ENCODE data around the gene POLR2E.

POLR2E gene

GRCh38 chr19:1122972-1123363, 27.8 kb upstream of the POLR2E start:
- peaks cover 23% of the 10 kb centered on the region for H3K36me3 Mint-ChIP-seq (ENCODE audit: low read depth)
- no peaks in the 10 kb centered on the region for H3K27me3 Mint-ChIP-seq (ENCODE audit: low read depth)
- no peak for TF ChIP-seq CTCF (IDR thresholded peaks at IDR 0.05; ENCODE audit: unreplicated experiment in 3 of 3)
- H3K4me3 Mint-ChIP-seq: no peak overlapping the region
- no peak overlapping the region for H3K27ac Mint-ChIP-seq
- no peaks in the 10 kb centered on the region for H3K9me3 Mint-ChIP-seq
- no peaks in the 10 kb centered on the region for H3K4me1 Mint-ChIP-seq

- Mint-ChIP-seq H3K9me3 (no peaks in the 10 kb centered on the region), H3K4me3 (no peak overlapping the region), H3K4me1 (no peaks in the 10 kb centered on the region), H3K27me3 (ENCODE audit: low read depth) (no peaks in the 10 kb centered on the region), H3K27ac (no peak overlapping the region), H3K36me3 (ENCODE audit: low read depth) (peaks cover 24% of the 10 kb centered on the region)
- TF ChIP-seq CTCF (IDR thresholded peaks at IDR 0.05; ENCODE audit: unreplicated experiment in 3 of 3): no peak
Observed at GRCh38 chr19:1122021-1122971, 27.1 kb upstream of the POLR2E start.

DNA sequence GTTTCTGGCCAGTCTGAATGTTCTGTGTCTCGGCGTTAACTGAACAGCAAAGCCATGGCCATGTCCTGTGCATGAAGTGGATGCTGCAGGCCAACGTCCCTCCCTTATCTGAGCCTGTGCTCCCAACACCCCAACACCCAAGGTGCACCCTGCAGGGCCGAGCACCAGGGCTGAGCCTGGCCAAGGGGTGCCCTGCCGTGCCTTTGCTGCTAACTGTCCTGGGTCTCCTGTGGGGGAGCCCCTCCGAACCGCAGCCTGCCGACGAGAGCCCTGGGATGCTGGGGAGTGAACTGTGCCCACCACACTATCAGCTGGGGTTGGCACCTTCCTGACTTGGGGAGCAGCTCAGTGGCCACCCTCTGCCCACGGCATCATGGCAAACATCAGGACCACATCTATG, 26.2 kb upstream of the POLR2E start:
- Mint-ChIP-seq H3K4me1 (no peaks in the 10 kb centered on the region), H3K27me3 (ENCODE audit: low read depth) (no peaks in the 10 kb centered on the region), H3K36me3 (ENCODE audit: low read depth) (peaks cover 24% of the 10 kb centered on the region), H3K27ac (no peak overlapping the region), H3K9me3 (no peaks in the 10 kb centered on the region), H3K4me3 (no peak overlapping the region)
- no peak for TF ChIP-seq CTCF (IDR thresholded peaks at IDR 0.05; ENCODE audit: unreplicated experiment in 3 of 3)

DNA sequence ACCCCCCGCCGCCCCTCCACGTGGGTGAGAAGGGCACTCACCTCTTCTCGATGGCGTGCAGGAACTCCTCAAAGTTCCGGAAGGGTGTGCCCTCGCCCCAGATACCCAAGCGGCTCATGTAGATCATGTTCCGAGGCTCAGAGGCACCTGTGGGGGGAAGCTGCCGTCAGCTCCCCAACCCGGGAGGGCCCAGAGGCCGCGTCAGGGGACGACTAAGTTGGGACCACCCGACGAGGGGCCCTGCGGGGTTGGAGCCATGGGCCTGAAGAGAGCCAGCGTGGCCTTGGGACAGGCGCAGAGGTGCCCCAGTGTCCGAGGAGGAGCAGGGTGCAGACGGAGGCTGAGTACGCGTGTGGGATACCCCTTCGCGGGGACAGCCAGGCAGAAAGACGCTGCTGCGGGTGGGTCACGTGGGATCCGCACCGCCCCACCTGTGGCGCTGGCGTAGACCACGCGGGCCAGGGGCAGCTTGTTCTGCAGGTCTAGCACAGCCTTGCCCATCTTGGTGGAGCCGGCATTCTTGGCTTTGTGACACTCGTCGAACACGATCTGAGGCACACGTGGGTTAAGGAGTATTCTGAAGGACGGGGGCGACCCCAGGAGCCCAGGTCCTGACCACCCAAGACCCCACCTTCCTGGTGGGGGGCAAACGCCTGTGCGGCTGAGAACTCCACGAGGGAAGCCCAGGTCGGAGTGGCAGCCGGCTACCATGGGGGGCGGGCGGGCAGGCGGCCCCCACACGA, 24.5 kb upstream of the POLR2E start:
- TF ChIP-seq CTCF (IDR thresholded peaks at IDR 0.05; ENCODE audit: unreplicated experiment in 3 of 3): no peak
- Mint-ChIP-seq H3K27me3 (ENCODE audit: low read depth) (no peaks in the 10 kb centered on the region), H3K4me1 (no peaks in the 10 kb centered on the region), H3K36me3 (ENCODE audit: low read depth) (peaks cover 24% of the 10 kb centered on the region), H3K9me3 (no peaks in the 10 kb centered on the region), H3K27ac (no peak overlapping the region), H3K4me3 (no peak overlapping the region)

DNA sequence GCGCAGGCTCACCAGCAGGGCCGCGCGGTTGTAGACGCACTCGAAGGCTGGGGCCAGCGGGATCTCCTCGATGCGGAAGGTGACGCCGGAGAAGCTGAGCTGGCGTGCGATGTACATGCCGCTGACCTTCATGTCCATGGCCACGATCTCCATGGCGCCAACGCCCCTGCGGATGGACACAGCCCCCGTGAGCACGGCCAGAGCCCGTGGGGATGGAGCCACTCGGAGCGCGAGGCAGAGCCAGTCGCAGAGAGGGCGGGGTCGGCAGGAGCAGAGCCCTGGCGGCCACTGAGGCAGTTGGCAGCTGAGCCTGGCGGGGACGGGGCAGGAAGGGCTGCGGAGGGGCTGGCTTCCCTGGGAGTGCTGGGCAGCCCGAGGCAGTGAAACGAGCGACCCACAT, 23.8 kb upstream of the POLR2E start:
- Mint-ChIP-seq H3K9me3 (no peaks in the 10 kb centered on the region), H3K36me3 (ENCODE audit: low read depth) (peaks cover 24% of the 10 kb centered on the region), H3K27me3 (ENCODE audit: low read depth) (no peaks in the 10 kb centered on the region), H3K27ac (no peak overlapping the region), H3K4me3 (no peak overlapping the region), H3K4me1 (no peaks in the 10 kb centered on the region)
- no peak for TF ChIP-seq CTCF (IDR thresholded peaks at IDR 0.05; ENCODE audit: unreplicated experiment in 3 of 3)
